Hepatocyte (in vitro differentiated cells): ENCODE results near the gene DLX5. TPM values are rescaled to one million over a fixed set of nuclear protein-coding genes. Genes with fewer than 3 reads are reported as not detected.
"Not testable (repeated sequence)": the region's sequence is repeated elsewhere in the genome, so short reads cannot be mapped to it uniquely, and the experiment has no call there.

Source experiments
- DNase-seq: peaks from one replicate; pipeline ENCODE4 v3.0.0-alpha.2; 2016; ENCODE audit warnings: low spot score
- H2AFZ ChIP-seq: fragments of 200-600 bp; sonication (generic); 2 replicates; pipeline ENCODE4 v1.6.0; 2016; ENCODE audit warnings: antibody characterized with exemption, mild to moderate bottlenecking
- H3K27ac ChIP-seq: fragments of 200-600 bp; sonication (generic); 2 replicates; pipeline ENCODE4 v1.5.1; 2016; ENCODE audit warnings: mild to moderate bottlenecking
- H3K27me3 ChIP-seq: fragments of 200-600 bp; sonication (generic); 2 replicates; pipeline ENCODE4 v1.6.1; 2016
- H3K36me3 ChIP-seq: fragments of 200-600 bp; sonication (generic); replicated peaks from 2 replicates; pipeline ENCODE4 v1.5.1; 2016; ENCODE audit warnings: low read depth; ENCODE audit not compliant: insufficient read depth
- H3K4me1 ChIP-seq: fragments of 200-600 bp; sonication (generic); 2 replicates; pipeline ENCODE4 v1.5.1; 2016; ENCODE audit warnings: mild to moderate bottlenecking, moderate library complexity; ENCODE audit not compliant: insufficient read depth
- H3K4me2 ChIP-seq: fragments of 200-600 bp; sonication (generic); 2 replicates; pipeline ENCODE4 v1.6.0; 2016
- H3K4me3 ChIP-seq: fragments of 200-600 bp; sonication (generic); 2 replicates; pipeline ENCODE4 v1.5.1; 2016; ENCODE audit warnings: mild to moderate bottlenecking
- H3K79me2 ChIP-seq: fragments of 200-600 bp; sonication (generic); 2 replicates; pipeline ENCODE4 v1.6.0; 2017; ENCODE audit warnings: mild to moderate bottlenecking
- H3K9me2 ChIP-seq: fragments of 200-600 bp; sonication (generic); replicated peaks from 2 replicates; pipeline ENCODE4 v1.6.0; 2017; ENCODE audit warnings: mild to moderate bottlenecking; ENCODE audit not compliant: insufficient read depth
- H3K9me3 ChIP-seq: fragments of 200-600 bp; sonication (generic); 2 replicates; pipeline ENCODE4 v1.5.1; 2016; ENCODE audit warnings: low read depth, mild to moderate bottlenecking
- H4K20me1 ChIP-seq: fragments of 200-600 bp; sonication (generic); 2 replicates; pipeline ENCODE4 v1.6.0; 2016; ENCODE audit warnings: mild to moderate bottlenecking; ENCODE audit not compliant: insufficient read depth, poor library complexity, severe bottlenecking
- EZH2 ChIP-seq: fragments of 200-600 bp; sonication (generic); IDR thresholded peaks from 2 replicates; pipeline ENCODE4 v1.6.1; 2016; ENCODE audit warnings: antibody characterized with exemption, mild to moderate bottlenecking, borderline replicate concordance
- EZH2phosphoT487 ChIP-seq: fragments of 200-600 bp; sonication (generic); IDR thresholded peaks from one replicate; pipeline ENCODE4 v1.6.1; 2018; ENCODE audit warnings: antibody characterized with exemption, mild to moderate bottlenecking, low read depth, moderate library complexity; ENCODE audit not compliant: unreplicated experiment, severe bottlenecking
- WGBS: methylation state at CpG from one replicate; pipeline ENCODE4 v1.1.6; 2016; ENCODE audit warnings: low lambda C conversion rate; ENCODE audit errors: missing lambda C conversion rate; 5-methylcytosine and 5-hydroxymethylcytosine counted together
- polyA plus RNA-seq: library from polyadenylated mRNA; unstranded; fragments of >200 nt; fragmentation: Nextera tagmentation; extraction: Ambion mirVana; gene quantifications from 2 replicates; pipeline ENCODE4 v1.2.1, GENCODE V29; 2016
- total RNA-seq: library from RNA; depleted of rRNA; stranded (reverse); fragments of >200 nt; gene quantifications from 2 replicates; pipeline ENCODE4 v1.2.3, GENCODE V29; 2014
- TF ChIP-seq, protein P1 (sequence below): fragments of 200-600 bp; sonication (generic); IDR thresholded peaks from 2 replicates; pipeline ENCODE4 v1.5.1; 2016; ENCODE audit warnings: antibody characterized with exemption, mild to moderate bottlenecking; ENCODE audit not compliant: poor library complexity

DLX5 gene
- total and polyA plus RNA-seq, 2 experiments from 2014 or later = 5.0 to 22.1 TPM

DNA sequence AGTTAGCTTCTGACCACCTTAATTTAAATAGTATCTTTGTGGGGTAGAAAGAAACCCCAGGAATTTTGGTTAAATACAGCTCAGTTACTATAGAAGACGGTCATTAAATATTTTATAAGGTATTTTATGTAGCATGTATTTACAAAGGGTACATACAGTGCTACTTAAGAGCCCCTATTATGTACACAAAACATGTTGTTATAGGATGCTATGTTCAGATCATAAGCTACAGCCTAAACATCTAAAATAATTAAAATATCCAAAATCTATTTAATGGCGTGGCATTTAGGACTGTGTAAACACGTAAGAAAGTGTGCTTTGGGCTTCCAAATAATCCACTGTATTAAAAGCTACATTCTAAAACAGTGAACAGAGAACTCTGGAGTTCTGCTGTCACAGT lies 39.4 kb upstream of the DLX5 start:
- Histone ChIP-seq H3K36me3 (no peaks in the 10 kb centered on the region), H3K27me3 (no peaks in the 10 kb centered on the region), H3K4me1 (no peaks in the 10 kb centered on the region), H3K27ac (no peak overlapping the region), H3K9me3 (no peaks in the 10 kb centered on the region), H3K4me3 (no peak overlapping the region), H4K20me1 (no peaks in the 10 kb centered on the region), H3K79me2 (no peaks in the 10 kb centered on the region), H3K4me2 (no peak overlapping the region), H3K9me2 (no peaks in the 10 kb centered on the region), H2AFZ (no peak overlapping the region)
- TF ChIP-seq EZH2 (no peak), EZH2phosphoT487 (peak; percentile 91)
- TF ChIP-seq, protein P1, sequence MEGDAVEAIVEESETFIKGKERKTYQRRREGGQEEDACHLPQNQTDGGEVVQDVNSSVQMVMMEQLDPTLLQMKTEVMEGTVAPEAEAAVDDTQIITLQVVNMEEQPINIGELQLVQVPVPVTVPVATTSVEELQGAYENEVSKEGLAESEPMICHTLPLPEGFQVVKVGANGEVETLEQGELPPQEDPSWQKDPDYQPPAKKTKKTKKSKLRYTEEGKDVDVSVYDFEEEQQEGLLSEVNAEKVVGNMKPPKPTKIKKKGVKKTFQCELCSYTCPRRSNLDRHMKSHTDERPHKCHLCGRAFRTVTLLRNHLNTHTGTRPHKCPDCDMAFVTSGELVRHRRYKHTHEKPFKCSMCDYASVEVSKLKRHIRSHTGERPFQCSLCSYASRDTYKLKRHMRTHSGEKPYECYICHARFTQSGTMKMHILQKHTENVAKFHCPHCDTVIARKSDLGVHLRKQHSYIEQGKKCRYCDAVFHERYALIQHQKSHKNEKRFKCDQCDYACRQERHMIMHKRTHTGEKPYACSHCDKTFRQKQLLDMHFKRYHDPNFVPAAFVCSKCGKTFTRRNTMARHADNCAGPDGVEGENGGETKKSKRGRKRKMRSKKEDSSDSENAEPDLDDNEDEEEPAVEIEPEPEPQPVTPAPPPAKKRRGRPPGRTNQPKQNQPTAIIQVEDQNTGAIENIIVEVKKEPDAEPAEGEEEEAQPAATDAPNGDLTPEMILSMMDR = no peak
- DNase-seq = no peak
- 54% methylated on average over 3 of the region's 3 CpGs for WGBS

DNA sequence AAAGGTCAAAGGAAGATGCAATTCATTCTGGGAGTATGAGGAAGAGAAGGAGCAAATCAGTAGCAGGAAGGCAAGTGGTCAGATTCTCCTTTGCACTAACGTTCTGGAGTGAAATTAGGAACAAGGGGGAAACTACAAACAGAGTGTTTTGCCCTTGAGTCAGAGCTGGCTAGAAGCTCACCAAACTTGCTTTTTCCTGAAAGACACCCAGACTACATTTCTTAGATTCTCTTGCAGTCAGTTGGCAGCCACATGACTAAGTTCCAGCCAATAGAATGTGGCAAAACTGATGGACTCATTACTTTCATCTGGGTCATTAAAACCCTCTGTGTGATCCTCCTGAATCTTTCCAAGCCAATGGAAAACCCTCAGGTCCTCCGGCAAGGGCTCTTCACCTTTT lies 18.6 kb upstream of the DLX5 start:
- no peaks in the 10 kb centered on the region for H3K9me2 ChIP-seq
- H3K4me2 ChIP-seq = no peak overlapping the region
- no peak overlapping the region for H3K4me3 ChIP-seq
- no peaks in the 10 kb centered on the region for H3K4me1 ChIP-seq
- 62% methylated on average over 2 of the region's 2 CpGs for WGBS
- H2AFZ ChIP-seq = no peak overlapping the region
- H4K20me1 ChIP-seq = no peaks in the 10 kb centered on the region
- no peaks in the 10 kb centered on the region for H3K79me2 ChIP-seq
- no peak for DNase-seq
- peaks cover 11% of the 10 kb centered on the region for H3K27me3 ChIP-seq
- H3K27ac ChIP-seq = no peak overlapping the region
- TF ChIP-seq, protein P1 = no peak
- TF ChIP-seq EZH2 (no peak), EZH2phosphoT487 (no peak)
- no peaks in the 10 kb centered on the region for H3K36me3 ChIP-seq
- H3K9me3 ChIP-seq = no peaks in the 10 kb centered on the region

DNA sequence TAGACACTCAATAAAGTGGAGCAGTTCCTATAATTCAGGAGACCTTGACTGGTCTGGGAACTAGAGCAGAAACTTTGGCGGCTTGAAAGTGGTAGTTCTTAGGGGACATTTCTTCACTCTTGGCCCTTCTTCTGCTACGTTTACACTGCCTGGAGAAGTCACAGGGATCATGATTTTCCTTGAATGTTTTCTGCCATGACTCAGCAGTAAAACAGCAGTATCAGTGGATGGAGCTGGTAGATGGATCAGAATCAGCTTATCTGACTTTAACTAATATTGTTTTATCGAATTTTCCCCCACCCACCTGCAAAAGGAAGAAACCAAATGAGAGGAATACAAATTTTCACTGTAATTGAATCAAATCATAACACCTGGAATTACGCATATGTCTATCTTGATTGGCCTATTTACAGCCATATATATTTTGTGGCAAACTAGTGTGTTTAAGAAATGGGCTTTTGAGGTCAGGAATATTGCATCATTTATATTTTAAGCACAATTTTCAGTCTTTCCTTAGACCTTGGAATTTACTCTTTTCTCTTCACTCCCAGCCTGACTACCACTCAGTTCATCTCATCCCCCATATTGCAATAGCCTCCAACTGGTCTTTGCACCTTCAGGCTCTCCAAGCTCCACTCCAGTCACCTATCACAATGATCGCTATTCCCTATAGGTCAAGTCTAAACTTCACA lies 14.9 kb upstream of the DLX5 start:
- no peaks in the 10 kb centered on the region for H3K9me3 ChIP-seq
- no peak for DNase-seq
- H3K27me3 ChIP-seq = peaks cover 11% of the 10 kb centered on the region
- no peak overlapping the region for H3K27ac ChIP-seq
- H3K36me3 ChIP-seq = no peaks in the 10 kb centered on the region
- H3K4me2 ChIP-seq = no peak overlapping the region
- no peaks in the 10 kb centered on the region for H3K4me1 ChIP-seq
- H3K9me2 ChIP-seq = no peaks in the 10 kb centered on the region
- H2AFZ ChIP-seq = no peak overlapping the region
- no peak for TF ChIP-seq EZH2phosphoT487
- no peak for TF ChIP-seq EZH2
- TF ChIP-seq, protein P1 = no peak
- no peak overlapping the region for H3K4me3 ChIP-seq
- WGBS = 89% methylated on average over 5 of the region's 5 CpGs
- no peaks in the 10 kb centered on the region for H3K79me2 ChIP-seq
- no peaks in the 10 kb centered on the region for H4K20me1 ChIP-seq

DNA sequence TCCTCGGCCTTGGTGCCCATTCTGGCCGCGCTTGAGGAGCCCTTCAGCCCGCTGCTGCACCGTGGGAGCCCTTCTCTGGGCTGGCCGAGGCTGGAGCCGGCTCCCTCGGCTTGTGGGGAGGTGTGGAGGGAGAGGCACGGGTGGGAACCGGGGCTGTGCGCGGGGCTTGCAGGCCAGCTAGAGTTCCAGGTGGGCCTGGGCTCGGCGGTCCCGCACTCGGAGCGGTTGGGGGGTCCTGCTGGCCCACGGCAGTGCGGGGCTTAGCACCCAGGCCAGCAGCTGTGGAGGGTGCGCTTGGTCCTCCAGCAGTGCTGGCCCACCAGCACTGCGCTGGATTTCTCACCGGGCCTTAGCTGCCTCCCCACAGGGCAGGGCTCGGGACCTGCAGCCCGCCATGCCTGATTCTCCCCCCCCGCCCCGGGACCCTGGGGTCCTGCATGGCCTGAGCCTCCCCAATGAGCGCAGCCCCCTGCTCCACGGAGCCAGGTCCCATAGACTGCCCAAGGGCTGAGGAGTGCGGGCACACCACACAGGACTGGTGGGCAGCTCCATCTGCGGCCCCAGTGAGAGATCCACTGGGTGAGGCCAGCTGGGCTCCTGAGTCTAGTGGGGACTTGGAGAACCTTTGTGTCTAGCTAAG lies 9.7 kb upstream of the DLX5 start:
- H3K4me1 ChIP-seq, H3K79me2 ChIP-seq, DNase-seq, H3K4me3 ChIP-seq, H3K9me2 ChIP-seq, H3K36me3 ChIP-seq, H3K27ac ChIP-seq, H4K20me1 ChIP-seq, H2AFZ ChIP-seq, H3K9me3 ChIP-seq, H3K4me2 ChIP-seq: not testable (repeated sequence)
- peaks cover 19% of the 10 kb centered on the region for H3K27me3 ChIP-seq
- 90% methylated on average over 13 of the region's 30 CpGs for WGBS
